Ascending aorta (tissue), 2 donors: ENCODE results near the gene SNX24. TPM values are rescaled to one million over a fixed set of nuclear protein-coding genes. Genes with fewer than 3 reads are reported as not detected.

Source experiments
- DNase-seq, 2 donors: peaks; one replicate each; pipeline ENCODE4 v3.0.0-alpha.2; 2019; ENCODE audit warnings: low spot score in 2 of 2
- H3K27ac ChIP-seq, 2 donors: fragments of 200-600 bp; sonication (generic); one replicate each; pipeline ENCODE4 v1.5.1; 2016 to 2017; ENCODE audit warnings: mild to moderate bottlenecking in 1 of 2
- H3K27me3 ChIP-seq: fragments of 200-600 bp; sonication (generic); one replicate; pipeline ENCODE4 v1.5.1; 2017
- H3K36me3 ChIP-seq, 2 donors: fragments of 200-600 bp; sonication (generic); one replicate each; pipeline ENCODE4 v1.5.1; 2016
- H3K4me1 ChIP-seq, 2 donors: fragments of 200-600 bp; sonication (generic); one replicate each; pipeline ENCODE4 v1.5.1; 2016 to 2017; ENCODE audit warnings: mild to moderate bottlenecking in 1 of 2
- H3K4me3 ChIP-seq, 2 donors: fragments of 200-600 bp; sonication (generic); one replicate each; pipeline ENCODE4 v1.5.1; 2016 to 2017; ENCODE audit warnings: mild to moderate bottlenecking in 1 of 2
- H3K9me3 ChIP-seq, 2 donors: fragments of 200-600 bp; sonication (generic); one replicate each; pipeline ENCODE4 v1.5.1; 2016
- CTCF ChIP-seq, 3 experiments: fragments of 200-600 bp in 2 of 3; fragments of 450-650 bp in 1 of 3; sonication (generic) in 2 of 3; IDR thresholded peaks; one replicate each; pipeline ENCODE4 v1.5.1; 2016 to 2019; ENCODE audit warnings: antibody characterized with exemption in 3 of 3, mild to moderate bottlenecking in 1 of 3, moderate library complexity in 1 of 3
- intact Hi-C: fragments of 100-400 bp; cut with DNase I; formaldehyde crosslinking; loops from one replicate; pipeline ENCODE4 v1.15.1; 2023
- total RNA-seq: library from RNA; depleted of rRNA; stranded (reverse); fragments of >200 nt; gene quantifications from one replicate; pipeline ENCODE4 v1.1.0, GENCODE V29; 2016

Gene SNX24
- total RNA-seq, 1 donor from 2014 or later: 21.1 TPM

GRCh38 chr5:122982376-122982775 lies 137.0 kb downstream of the SNX24 start:
- Histone ChIP-seq H3K4me1 (no peaks in the 10 kb centered on the region), H3K27ac (no peak overlapping the region), H3K27me3 (no peaks in the 10 kb centered on the region), H3K36me3 (no peaks in the 10 kb centered on the region), H3K9me3 (no peaks in the 10 kb centered on the region), H3K4me3 (no peak overlapping the region)
- DNase-seq: no peak
- no peak for TF ChIP-seq CTCF (IDR thresholded peaks at IDR 0.05)
- intact Hi-C loops: no loop called here

- Histone ChIP-seq H3K36me3 (no peaks in the 10 kb centered on the region), H3K4me3 (no peak overlapping the region), H3K27me3 (no peaks in the 10 kb centered on the region), H3K4me1 (no peaks in the 10 kb centered on the region), H3K27ac (no peak overlapping the region), H3K9me3 (no peaks in the 10 kb centered on the region)
- TF ChIP-seq CTCF (IDR thresholded peaks at IDR 0.05): no peak
- DNase-seq: no peak
- intact Hi-C loops: no loop called here
These were observed 139.0 kb downstream of the SNX24 start for GRCh38 chr5:122984425-122984824.

- no peaks in the 10 kb centered on the region for H3K9me3 ChIP-seq
- H3K36me3 ChIP-seq: no peaks in the 10 kb centered on the region
- no peaks in the 10 kb centered on the region for H3K4me1 ChIP-seq
- no peak for TF ChIP-seq CTCF (IDR thresholded peaks at IDR 0.05)
- no peak overlapping the region for H3K4me3 ChIP-seq
- intact Hi-C loops: no loop called here
- no peak for DNase-seq
- no peaks in the 10 kb centered on the region for H3K27me3 ChIP-seq
- no peak overlapping the region for H3K27ac ChIP-seq
These were observed 139.7 kb downstream of the SNX24 start for GRCh38 chr5:122985006-122985700.

- no peak for DNase-seq
- Histone ChIP-seq H3K4me1 (no peaks in the 10 kb centered on the region), H3K9me3 (no peaks in the 10 kb centered on the region), H3K27me3 (no peaks in the 10 kb centered on the region), H3K4me3 (no peak overlapping the region), H3K36me3 (no peaks in the 10 kb centered on the region), H3K27ac (no peak overlapping the region)
- intact Hi-C loops: no loop called here
- no peak for TF ChIP-seq CTCF (IDR thresholded peaks at IDR 0.05)
These were observed 140.7 kb downstream of the SNX24 start for GRCh38 chr5:122985954-122986721.

GRCh38 chr5:122996091-122996490 lies 150.7 kb downstream of the SNX24 start:
- no peaks in the 10 kb centered on the region for H3K27me3 ChIP-seq
- no peak overlapping the region for H3K4me3 ChIP-seq
- intact Hi-C loops: no loop called here
- TF ChIP-seq CTCF (IDR thresholded peaks at IDR 0.05): no peak
- no peaks in the 10 kb centered on the region for H3K36me3 ChIP-seq
- no peaks in the 10 kb centered on the region for H3K4me1 ChIP-seq
- H3K9me3 ChIP-seq: no peaks in the 10 kb centered on the region
- no peak for DNase-seq
- no peak overlapping the region for H3K27ac ChIP-seq
